HCT116 (cell line): ENCODE data around the gene CLGN. TPM values are rescaled to one million over a fixed set of nuclear protein-coding genes. Genes with fewer than 3 reads are reported as not detected.
A peak's percentile ranks its signal among the peaks of the same experiment; 100 is the strongest.

Experiments
- ATAC-seq: fragments of 200-7000 bp; cut with Tn5 transposase; 2 replicates; pipeline ENCODE4 v1.9.1; 2020; ENCODE audit warnings: mild to moderate bottlenecking, moderate library complexity
- BruUV-seq: library from RNA; stranded (reverse); fragments of 400-500 nt; replicated peaks from 2 replicates; lab custom pipeline; 2021; lab: Mats Ljungman, UMichigan
- CTCF ChIA-PET: fragments of 300-600 bp; sonication (Branson Sonifier 250); formaldehyde crosslinking; loops from one replicate; lab custom pipeline; 2021; ENCODE audit warnings: antibody characterized with exemption; lab: Charles Lee
- POLR2A ChIA-PET: fragments of 300-600, 350-600 bp; sonication (Branson Sonifier 250); formaldehyde crosslinking; loops from one replicate; lab custom pipeline; 2021; ENCODE audit warnings: antibody characterized with exemption; lab: Charles Lee
- RAD21 ChIA-PET, 2 experiments: fragments of 300-600 bp; sonication (Branson Sonifier 250); formaldehyde crosslinking; loops; one replicate each; lab custom pipeline; 2023; ENCODE audit warnings: low total read pairs in 2 of 2; ENCODE audit not compliant: uncharacterized antibody in 2 of 2, unreplicated experiment in 2 of 2, low non-redundant PET in 1 of 2; lab: Charles Lee
- DNase-seq: peaks from one replicate; pipeline ENCODE4 v3.0.0-alpha.2; 2010; ENCODE audit warnings: low read depth, low spot score
- H2AFZ ChIP-seq: fragments of 200-600 bp; shearing (Covaris generic), sonication (generic); 2 replicates; pipeline ENCODE4 v1.6.1; 2017; ENCODE audit warnings: low read depth, mixed run types, mixed read lengths, antibody characterized with exemption, low read length; ENCODE audit not compliant: poor library complexity, severe bottlenecking
- H3K27ac ChIP-seq: 2 replicates; pipeline ENCODE4 v1.5.1; 2012; ENCODE audit warnings: low read depth, low read length
- H3K27me3 ChIP-seq: fragments of 200-600 bp; sonication (generic); 2 replicates; pipeline ENCODE4 v1.6.1; 2016; ENCODE audit warnings: mixed run types, low read length, mixed read lengths; ENCODE audit not compliant: insufficient read depth
- H3K36me3 ChIP-seq, 2 experiments: fragments of 200-500 bp in 1 of 2; fragments of 200-600 bp in 1 of 2; sonication (Bioruptor generic) in 1 of 2; sonication (generic) in 1 of 2; 2 replicates each; pipeline versions ENCODE4 v1.5.1 to v1.6.1; 2014 to 2016; ENCODE audit warnings: low read length in 2 of 2, inconsistent platforms in 1 of 2, mixed read lengths in 1 of 2, mixed run types in 1 of 2; ENCODE audit not compliant: insufficient read depth in 2 of 2, control insufficient read depth in 1 of 2
- H3K4me1 ChIP-seq, 2 experiments: fragments of 200-600 bp in 1 of 2; sonication (generic) in 1 of 2; 2 replicates each; pipeline versions ENCODE4 v1.5.1 to v1.6.1; 2012 to 2017; ENCODE audit warnings: low read length in 2 of 2, inconsistent platforms in 1 of 2, mild to moderate bottlenecking in 1 of 2, mixed read lengths in 1 of 2, mixed run types in 1 of 2, moderate library complexity in 1 of 2; ENCODE audit not compliant: insufficient read depth in 2 of 2, control insufficient read depth in 1 of 2
- H3K4me2 ChIP-seq: fragments of 200-600 bp; sonication (generic); 2 replicates; pipeline ENCODE4 v1.6.1; 2017; ENCODE audit warnings: mixed run types, low read length, mixed read lengths
- H3K4me3 ChIP-seq, 2 experiments: fragments of 200-600 bp in 1 of 2; sonication (generic) in 1 of 2; replicated peaks in 1 of 2; 2 replicates each; pipeline ENCODE4 v1.5.1; 2011 to 2016; ENCODE audit warnings: low read length in 2 of 2, control low read depth in 1 of 2, low read depth in 1 of 2, mild to moderate bottlenecking in 1 of 2, mixed read lengths in 1 of 2, mixed run types in 1 of 2
- H3K79me2 ChIP-seq: fragments of 200-600 bp; sonication (generic); 2 replicates; pipeline ENCODE4 v1.6.1; 2017; ENCODE audit warnings: mild to moderate bottlenecking, mixed run types, low read length, moderate library complexity, mixed read lengths; ENCODE audit not compliant: insufficient read depth
- H3K9ac ChIP-seq: fragments of 200-600 bp; sonication (generic); 2 replicates; pipeline ENCODE4 v1.6.1; 2016; ENCODE audit warnings: low read length, mixed read lengths
- H3K9me2 ChIP-seq: fragments of 200-600 bp; sonication (generic), shearing (Covaris generic); 2 replicates; pipeline ENCODE4 v1.6.1; 2017; ENCODE audit warnings: mixed run types, mild to moderate bottlenecking, moderate library complexity; ENCODE audit not compliant: insufficient read depth
- H3K9me3 ChIP-seq, 2 experiments: fragments of 200-500 bp in 1 of 2; fragments of 200-600 bp in 1 of 2; sonication (Bioruptor generic) in 1 of 2; sonication (generic) in 1 of 2; 2 replicates each; pipeline ENCODE4 v1.6.1; 2014 to 2017; ENCODE audit warnings: low read length in 2 of 2, mixed read lengths in 2 of 2, inconsistent platforms in 1 of 2, low read depth in 1 of 2, mild to moderate bottlenecking in 1 of 2, mixed run types in 1 of 2, moderate library complexity in 1 of 2; ENCODE audit not compliant: control insufficient read depth in 1 of 2, insufficient read depth in 1 of 2
- H4K20me1 ChIP-seq: fragments of 200-600 bp; sonication (generic), shearing (Covaris generic); 2 replicates; pipeline ENCODE4 v1.6.1; 2017; ENCODE audit warnings: mixed run types, mild to moderate bottlenecking, moderate library complexity; ENCODE audit not compliant: insufficient read depth
- ATF3 ChIP-seq: IDR thresholded peaks from 2 replicates; pipeline ENCODE4 v1.6.1; 2012
- CEBPB ChIP-seq: IDR thresholded peaks from 2 replicates; pipeline ENCODE4 v1.6.1; 2012; ENCODE audit warnings: low read depth
- EGR1 ChIP-seq: IDR thresholded peaks from 2 replicates; pipeline ENCODE4 v1.6.1; 2012; ENCODE audit warnings: low read depth
- ELF1 ChIP-seq: IDR thresholded peaks from 2 replicates; pipeline ENCODE4 v1.6.1; 2012; ENCODE audit warnings: low read depth, borderline replicate concordance
- EZH2 ChIP-seq: fragments of 200-600 bp; sonication (generic); IDR thresholded peaks from 2 replicates; pipeline ENCODE4 v1.6.1; 2017; ENCODE audit warnings: antibody characterized with exemption, mixed run types
- EZH2phosphoT487 ChIP-seq: fragments of 200-600 bp; IDR thresholded peaks from 2 replicates; pipeline ENCODE4 v1.6.1; 2018; ENCODE audit warnings: antibody characterized with exemption, borderline replicate concordance
- FOSL1 ChIP-seq: IDR thresholded peaks from 2 replicates; pipeline ENCODE4 v1.6.1; 2012; ENCODE audit warnings: low read depth
- JUND ChIP-seq: IDR thresholded peaks from 2 replicates; pipeline ENCODE4 v1.6.1; 2012
- MAX ChIP-seq: IDR thresholded peaks from 2 replicates; pipeline ENCODE4 v1.6.1; 2012
- POLR2A ChIP-seq: IDR thresholded peaks from 2 replicates; pipeline ENCODE4 v1.7.0; 2011; ENCODE audit warnings: borderline replicate concordance; ENCODE audit not compliant: insufficient read depth, insufficient read length; ENCODE audit errors: extremely low read depth
- POLR2AphosphoS5 ChIP-seq: IDR thresholded peaks from 2 replicates; pipeline ENCODE4 v1.6.1; 2011; ENCODE audit warnings: mild to moderate bottlenecking, low read depth, low read length, moderate library complexity
- RAD21 ChIP-seq: IDR thresholded peaks from 2 replicates; pipeline ENCODE4 v1.6.1; 2012; ENCODE audit warnings: low read depth, mild to moderate bottlenecking
- SIN3A ChIP-seq: IDR thresholded peaks from 2 replicates; pipeline ENCODE4 v1.6.1; 2012; ENCODE audit warnings: low read depth
- SP1 ChIP-seq: IDR thresholded peaks from 2 replicates; pipeline ENCODE4 v1.6.1; 2012; ENCODE audit warnings: low read depth
- SRF ChIP-seq: IDR thresholded peaks from 2 replicates; pipeline ENCODE4 v1.6.1; 2012; ENCODE audit warnings: low read depth
- TCF7L2 ChIP-seq: IDR thresholded peaks from 2 replicates; pipeline ENCODE4 v1.7.0; 2011; ENCODE audit warnings: borderline replicate concordance, inconsistent platforms; ENCODE audit not compliant: insufficient read depth, insufficient read length; ENCODE audit errors: extremely low read depth
- ZFX ChIP-seq: fragments of 450-650 bp; IDR thresholded peaks from 2 replicates; pipeline ENCODE4 v1.6.1; 2017
- ZNF274 ChIP-seq: fragments of 200-500 bp; sonication (Bioruptor generic); IDR thresholded peaks from 2 replicates; pipeline ENCODE4 v1.6.1; 2014; ENCODE audit warnings: mild to moderate bottlenecking, low read depth, low read length, inconsistent platforms
- intact Hi-C: fragments of 100-400 bp; cut with micrococcal nuclease; formaldehyde crosslinking; loops from 2 replicates; pipeline ENCODE4 v1.10.0; 2022
- total RNA-seq: library from RNA; stranded (reverse); gene quantifications from one replicate; pipeline ENCODE4 v1.2.1, GENCODE V29; 2021; ENCODE audit not compliant: unreplicated experiment
- TF ChIP-seq, protein P1 (sequence below): IDR thresholded peaks from 2 replicates; pipeline ENCODE4 v1.6.1; 2011; ENCODE audit warnings: mild to moderate bottlenecking, low read length, moderate library complexity; ENCODE audit not compliant: insufficient replicate concordance; ENCODE audit errors: extremely low read depth

Gene CLGN
- total RNA-seq, 1 experiment from 2014 or later: 1.4 TPM

DNA sequence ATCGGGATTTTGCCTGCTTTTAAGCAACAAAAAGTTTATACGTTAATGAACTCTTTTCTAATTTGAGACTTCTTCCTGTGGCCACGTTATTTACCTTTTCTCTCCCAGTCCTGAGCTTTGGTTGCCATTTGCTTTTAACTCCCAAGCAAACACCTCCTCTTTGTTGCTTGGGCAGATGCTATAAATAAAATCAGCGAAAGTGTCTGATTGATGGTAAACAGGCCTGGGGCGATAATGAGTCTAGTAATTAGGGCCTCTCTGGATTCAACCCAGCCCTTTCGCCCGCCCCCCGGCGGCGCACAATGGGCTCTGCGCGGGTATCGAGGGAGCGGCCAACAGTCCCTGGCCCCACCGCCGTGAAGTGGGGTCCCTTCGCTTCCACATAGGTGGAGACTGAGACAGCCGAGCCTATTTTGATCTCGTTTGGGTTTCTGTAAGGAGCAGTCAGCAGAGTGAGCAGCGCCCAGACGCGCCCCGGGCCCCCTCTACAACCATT, 790 bp downstream of the CLGN start:
- no peaks in the 10 kb centered on the region for H3K27me3 ChIP-seq
- no peak overlapping the region for H3K27ac ChIP-seq
- H3K4me3 ChIP-seq: peak overlapping the region; percentile 56 to 67
- H3K79me2 ChIP-seq: no peaks in the 10 kb centered on the region
- ATAC-seq: no peak
- intact Hi-C loops: no loop called here
- no peak overlapping the region for H2AFZ ChIP-seq
- H3K9ac ChIP-seq: no peak overlapping the region
- ChIA-PET POLR2A (no interaction called here), RAD21 (no interaction called here), CTCF (interaction anchor here (0.8 kb wide), 1 partner anchor 29 kb away, joined by 3 read pairs; no protein-coding TSS in a partner anchor)
- no peaks in the 10 kb centered on the region for H4K20me1 ChIP-seq
- H3K9me3 ChIP-seq: no peaks in the 10 kb centered on the region
- H3K9me2 ChIP-seq: no peaks in the 10 kb centered on the region
- H3K4me1 ChIP-seq: peaks cover 3 to 11% of the 10 kb centered on the region in 2 experiments; a peak in 3 of 4 replicates
- DNase-seq: no peak
- TF ChIP-seq MAX (no peak), CEBPB (no peak), JUND (no peak), POLR2A (no peak), ELF1 (no peak), SP1 (no peak), SIN3A (no peak), ATF3 (no peak), EGR1 (no peak), POLR2AphosphoS5 (no peak), ZNF274 (no peak), ZFX (no peak)
- TF ChIP-seq, all 23 proteins: peak for 0
- no TSS peak for BruUV-seq
- Histone ChIP-seq H3K36me3 (no peaks in the 10 kb centered on the region), H3K4me2 (peak overlapping the region; percentile 98)

- ATAC-seq (no peak), DNase-seq (no peak)
- intact Hi-C loops: no loop called here
Observed at GRCh38 chr4:140423106-140423505, 4.3 kb downstream of the CLGN start.

More at GRCh38 chr4:140423106-140423505, 4.3 kb downstream of the CLGN start:
- Histone ChIP-seq H3K36me3 (no peaks in the 10 kb centered on the region), H4K20me1 (no peaks in the 10 kb centered on the region), H3K4me2 (no peak overlapping the region), H3K9me3 (no peaks in the 10 kb centered on the region), H3K79me2 (no peaks in the 10 kb centered on the region), H3K4me1 (peaks cover 3 to 10% of the 10 kb centered on the region in 2 experiments; a peak in 3 of 4 replicates), H3K27me3 (no peaks in the 10 kb centered on the region), H2AFZ (no peak overlapping the region), H3K9ac (no peak overlapping the region), H3K9me2 (no peaks in the 10 kb centered on the region), H3K4me3 (no peak overlapping the region), H3K27ac (no peak overlapping the region)
- ChIA-PET POLR2A (no interaction called here), CTCF (no interaction called here), RAD21 (no interaction called here)
- BruUV-seq: no TSS peak
- no peak for TF ChIP-seq SP1
- no peak for TF ChIP-seq RAD21
- no peak for TF ChIP-seq ATF3
- no peak for TF ChIP-seq EZH2phosphoT487
- no peak for TF ChIP-seq TCF7L2
- no peak for TF ChIP-seq POLR2A
- TF ChIP-seq SRF: no peak
- TF ChIP-seq CEBPB: no peak
- no peak for TF ChIP-seq FOSL1
- TF ChIP-seq, protein P1, sequence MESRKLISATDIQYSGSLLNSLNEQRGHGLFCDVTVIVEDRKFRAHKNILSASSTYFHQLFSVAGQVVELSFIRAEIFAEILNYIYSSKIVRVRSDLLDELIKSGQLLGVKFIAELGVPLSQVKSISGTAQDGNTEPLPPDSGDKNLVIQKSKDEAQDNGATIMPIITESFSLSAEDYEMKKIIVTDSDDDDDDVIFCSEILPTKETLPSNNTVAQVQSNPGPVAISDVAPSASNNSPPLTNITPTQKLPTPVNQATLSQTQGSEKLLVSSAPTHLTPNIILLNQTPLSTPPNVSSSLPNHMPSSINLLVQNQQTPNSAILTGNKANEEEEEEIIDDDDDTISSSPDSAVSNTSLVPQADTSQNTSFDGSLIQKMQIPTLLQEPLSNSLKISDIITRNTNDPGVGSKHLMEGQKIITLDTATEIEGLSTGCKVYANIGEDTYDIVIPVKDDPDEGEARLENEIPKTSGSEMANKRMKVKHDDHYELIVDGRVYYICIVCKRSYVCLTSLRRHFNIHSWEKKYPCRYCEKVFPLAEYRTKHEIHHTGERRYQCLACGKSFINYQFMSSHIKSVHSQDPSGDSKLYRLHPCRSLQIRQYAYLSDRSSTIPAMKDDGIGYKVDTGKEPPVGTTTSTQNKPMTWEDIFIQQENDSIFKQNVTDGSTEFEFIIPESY: no peak
- no peak for TF ChIP-seq ZNF274
- TF ChIP-seq EZH2: no peak
- no peak for TF ChIP-seq ZFX
- TF ChIP-seq POLR2AphosphoS5: no peak
